ENCODE results near the gene RFNG.

The RFNG gene

GRCh38 chr17:82085031-82085861 lies 33.6 kb upstream of the RFNG start:
- FAIRE-seq, result no peak
- TF ChIP-seq POLR2A (IDR thresholded peaks at IDR 0.05; ENCODE audit: low read depth, low read length), result no peak

GRCh38 chr17:82084373-82085030 lies 32.9 kb upstream of the RFNG start:
- DNase-seq (ENCODE audit: insufficient read length, low spot score) (no peak), FAIRE-seq (no peak)
- no peak for TF ChIP-seq POLR2A (IDR thresholded peaks at IDR 0.05; ENCODE audit: low read depth, low read length)

More at GRCh38 chr17:82085031-82085861, 33.6 kb upstream of the RFNG start:
- no peak for DNase-seq (ENCODE audit: insufficient read length, low spot score)

GRCh38 chr17:82083533-82084359 lies 32.1 kb upstream of the RFNG start:
- DNase-seq (ENCODE audit: insufficient read length, low spot score), result no peak
- TF ChIP-seq POLR2A (IDR thresholded peaks at IDR 0.05; ENCODE audit: low read depth, low read length), result no peak
- no peak for FAIRE-seq

GRCh38 chr17:82083009-82083408 lies 31.4 kb upstream of the RFNG start:
- FAIRE-seq, result no peak
- no peak for TF ChIP-seq POLR2A (IDR thresholded peaks at IDR 0.05; ENCODE audit: low read depth, low read length)
- no peak for DNase-seq (ENCODE audit: insufficient read length, low spot score)

GRCh38 chr17:82082456-82082855 lies 30.8 kb upstream of the RFNG start:
- TF ChIP-seq POLR2A (IDR thresholded peaks at IDR 0.05; ENCODE audit: low read depth, low read length), result no peak
- DNase-seq (ENCODE audit: insufficient read length, low spot score), result no peak
- no peak for FAIRE-seq

GRCh38 chr17:82081966-82082365 lies 30.4 kb upstream of the RFNG start:
- no peak for FAIRE-seq
- TF ChIP-seq POLR2A (IDR thresholded peaks at IDR 0.05; ENCODE audit: low read depth, low read length), result no peak
- DNase-seq (ENCODE audit: insufficient read length, low spot score), result no peak

- DNase-seq (ENCODE audit: insufficient read length, low spot score) (no peak), FAIRE-seq (no peak)
- TF ChIP-seq POLR2A (IDR thresholded peaks at IDR 0.05; ENCODE audit: low read depth, low read length), result no peak
Observed at GRCh38 chr17:82081546-82081945, 29.9 kb upstream of the RFNG start.

GRCh38 chr17:82080789-82081464 lies 29.3 kb upstream of the RFNG start:
- DNase-seq (ENCODE audit: insufficient read length, low spot score) (no peak), FAIRE-seq (no peak)
- no peak for TF ChIP-seq POLR2A (IDR thresholded peaks at IDR 0.05; ENCODE audit: low read depth, low read length)

GRCh38 chr17:82080048-82080788 lies 28.6 kb upstream of the RFNG start:
- FAIRE-seq (no peak), DNase-seq (ENCODE audit: insufficient read length, low spot score) (no peak)
- no peak for TF ChIP-seq POLR2A (IDR thresholded peaks at IDR 0.05; ENCODE audit: low read depth, low read length)

GRCh38 chr17:82079001-82079677 lies 27.5 kb upstream of the RFNG start:
- DNase-seq (ENCODE audit: insufficient read length, low spot score) (no peak), FAIRE-seq (no peak)
- no peak for TF ChIP-seq POLR2A (IDR thresholded peaks at IDR 0.05; ENCODE audit: low read depth, low read length)

- TF ChIP-seq POLR2A (IDR thresholded peaks at IDR 0.05; ENCODE audit: low read depth, low read length), result no peak
- FAIRE-seq, result no peak
- DNase-seq (ENCODE audit: insufficient read length, low spot score), result no peak
Observed at GRCh38 chr17:82078433-82078832, 26.8 kb upstream of the RFNG start.

GRCh38 chr17:82077617-82078358 lies 26.2 kb upstream of the RFNG start:
- FAIRE-seq (no peak), DNase-seq (ENCODE audit: insufficient read length, low spot score) (no peak)
- no peak for TF ChIP-seq POLR2A (IDR thresholded peaks at IDR 0.05; ENCODE audit: low read depth, low read length)

Measured in H54 (cell line).